NCI-H146 treated with DMSO at 0.1 percent for 48 hours (cell line): ENCODE measurements around the gene SGK2.
A peak's percentile ranks its signal among the peaks of the same experiment; 100 is the strongest.
"Not testable (repeated sequence)": the region's sequence is repeated elsewhere in the genome, so short reads cannot be mapped to it uniquely, and the experiment has no call there.

Experiments used
- DNase-seq: peaks from one replicate; lab custom pipeline; 2025; ENCODE audit not compliant: unreplicated experiment; lab: John Stamatoyannopoulos, UW

SGK2 gene

DNA sequence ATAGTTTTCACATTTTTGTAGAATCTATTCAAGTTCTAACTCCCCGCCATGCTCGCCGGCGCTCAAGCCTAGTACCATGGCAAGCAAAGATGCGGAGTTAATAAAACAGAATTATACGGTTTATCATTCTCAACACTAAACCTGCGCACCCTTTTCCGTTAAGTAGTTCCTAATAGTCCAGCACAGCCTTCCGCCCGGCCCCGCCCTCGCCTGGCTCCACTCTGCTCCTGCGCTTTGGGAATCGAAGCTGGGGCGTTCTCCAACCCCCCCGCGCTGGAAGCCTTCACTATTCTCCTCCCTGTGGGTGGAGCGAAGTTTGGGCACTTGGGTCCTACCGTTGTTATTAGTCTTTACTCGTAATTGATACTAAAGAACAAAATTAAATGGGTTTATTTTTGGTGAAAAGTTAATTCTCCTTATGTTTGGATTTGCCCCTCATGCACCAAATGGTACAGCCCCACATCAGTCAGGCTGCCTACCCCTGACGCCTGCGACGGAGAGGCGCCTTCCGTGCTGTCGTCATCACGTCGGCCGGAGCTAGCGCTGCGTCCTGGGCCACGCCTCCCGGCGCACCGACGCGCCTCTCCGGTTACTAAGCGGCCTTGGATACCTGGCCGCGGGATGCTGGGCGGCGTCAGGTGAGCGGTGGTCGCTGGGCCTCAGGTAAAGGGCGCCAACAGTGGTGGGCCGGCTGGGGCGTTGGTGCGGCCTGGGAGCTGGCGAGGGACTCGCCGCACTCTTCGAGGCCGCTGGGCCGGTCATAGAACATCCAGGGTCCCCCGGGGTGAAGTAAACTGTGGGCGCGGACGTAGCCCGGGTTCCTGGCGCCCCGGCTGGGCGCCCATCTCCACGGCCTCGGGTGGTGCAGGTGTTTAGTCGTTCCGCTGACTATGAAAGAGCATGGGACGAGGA lies 31.8 kb downstream of the SGK2 start, which contains the start of gene IFT52:
TSS of gene IFT52 (plus strand) at position 546 of the 912 bp plus-strand sequence. CDS start 3,762 bp downstream, outside the sequence.
- DNase-seq, result peak; percentile 96

DNA sequence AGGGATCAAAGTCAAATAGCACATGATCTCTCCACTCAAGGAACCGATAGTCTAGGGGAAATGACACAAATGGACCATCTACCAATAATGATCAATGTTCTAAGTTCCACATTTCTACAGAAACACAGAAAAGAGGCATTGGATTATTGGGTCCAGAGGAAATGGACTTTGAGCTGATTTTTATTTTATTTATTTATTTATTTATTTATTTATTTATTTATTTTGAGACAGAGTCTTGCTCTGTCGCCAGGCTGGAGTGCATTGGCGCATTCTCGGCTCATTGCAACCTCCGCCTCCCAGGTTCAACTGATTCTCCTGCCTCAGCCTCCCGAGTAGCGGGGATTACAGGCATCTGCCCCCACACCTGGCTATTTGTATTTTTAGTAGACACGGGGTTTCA lies 43.1 kb downstream of the SGK2 start:
- DNase-seq, result not testable (repeated sequence)

DNA sequence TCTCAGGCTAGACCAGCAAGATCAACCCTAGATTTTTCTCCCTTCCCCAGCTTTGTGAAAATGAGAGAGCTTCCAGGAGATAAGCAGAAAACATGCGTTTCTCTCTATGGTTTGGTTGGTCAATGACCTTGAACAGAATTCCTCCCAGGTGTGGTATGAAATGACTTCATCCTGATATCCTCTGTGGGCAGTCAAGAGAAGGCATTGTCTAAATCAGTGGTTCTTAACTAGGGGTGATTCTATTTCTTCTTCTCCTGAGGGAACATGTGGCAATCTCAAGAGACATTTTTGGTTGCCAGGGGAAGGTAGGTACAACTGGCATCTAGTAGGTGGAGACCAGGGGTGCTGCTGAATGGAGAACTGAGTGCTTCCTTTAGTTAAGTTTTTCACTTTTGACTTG lies 44.3 kb downstream of the SGK2 start:
- DNase-seq, result no peak

DNA sequence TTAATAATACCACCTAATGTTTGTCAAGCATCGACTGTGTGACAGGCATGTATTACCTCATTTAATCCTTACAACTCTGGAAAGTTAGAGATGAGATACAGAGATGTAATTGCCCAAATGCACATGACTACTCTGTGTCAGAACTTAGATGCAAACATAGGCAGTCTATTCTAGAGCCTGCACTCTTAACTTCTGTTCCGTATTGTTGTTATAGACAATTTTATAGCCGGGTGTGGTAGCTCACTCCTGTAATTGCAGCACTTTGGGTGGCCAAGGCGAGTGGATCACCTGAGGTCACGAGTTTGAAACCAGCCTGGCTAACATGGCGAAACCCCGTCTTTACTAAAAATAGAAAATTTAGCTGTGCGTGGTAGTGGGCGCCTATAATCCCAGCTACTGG lies 46.9 kb downstream of the SGK2 start:
- no peak for DNase-seq

DNA sequence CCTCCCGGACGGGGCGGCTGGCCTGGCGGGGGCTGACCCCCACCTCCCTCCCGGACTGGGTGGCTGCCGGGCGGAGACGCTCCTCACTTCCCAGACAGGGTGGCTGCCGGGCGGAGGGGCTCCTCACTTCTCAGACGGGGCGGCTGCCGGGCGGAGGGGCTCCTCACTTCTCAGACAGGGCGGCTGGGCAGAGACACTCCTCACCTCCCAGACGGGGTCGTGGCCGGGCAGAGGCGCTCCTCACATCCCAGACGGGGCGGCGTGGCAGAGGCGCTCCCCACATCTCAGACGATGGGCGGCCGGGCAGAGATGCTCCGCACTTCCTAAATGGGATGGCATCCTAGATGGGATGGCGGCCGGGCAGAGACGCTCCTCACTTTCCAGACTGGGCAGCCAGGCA lies 48.5 kb downstream of the SGK2 start:
- not testable (repeated sequence) for DNase-seq

DNA sequence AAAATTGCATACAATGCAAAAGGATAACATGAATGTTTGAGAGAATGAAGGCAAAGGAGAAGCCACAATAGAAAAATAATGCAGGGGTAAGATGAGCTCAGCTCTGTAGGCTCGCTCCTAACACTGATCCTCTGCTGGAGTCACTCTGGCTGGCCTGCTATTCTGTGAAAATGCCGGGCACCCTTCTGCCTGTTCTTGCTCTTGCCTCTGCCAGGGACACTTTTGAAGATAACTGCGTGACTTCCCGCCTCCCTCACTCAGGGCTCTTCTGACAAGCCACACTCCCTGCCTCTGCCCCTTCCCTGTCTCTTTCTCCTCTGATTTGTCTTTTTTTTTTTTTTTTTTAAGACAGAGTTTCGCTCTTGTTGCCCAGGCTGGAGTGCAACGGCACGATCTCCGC lies 72.8 kb downstream of the SGK2 start:
- DNase-seq, result no peak
